ENCODE results near the gene GUCD1. TPM values are rescaled to one million over a fixed set of nuclear protein-coding genes. Genes with fewer than 3 reads are reported as not detected.

The GUCD1 gene
- total and polyA plus RNA-seq, 2 of the 13 experiments (the other 11 are each of a cell fraction or from before 2014, with no cell fraction given): 128 to 245 TPM

- TF ChIP-seq AKNA (CRISPR knock-in tag; IDR thresholded peaks at IDR 0.05; ENCODE audit: borderline replicate concordance) (no peak), MED1 (CRISPR knock-in tag; IDR thresholded peaks at IDR 0.05) (peak; percentile 49), ZNF572 (CRISPR knock-in tag; IDR thresholded peaks at IDR 0.05) (no peak), NR2F6 (IDR thresholded peaks at IDR 0.05) (no peak), NR2F6 (CRISPR knock-in tag; IDR thresholded peaks at IDR 0.05) (no peak), NFKBIZ (CRISPR knock-in tag; IDR thresholded peaks at IDR 0.05) (no peak), NFE2 (CRISPR knock-in tag; IDR thresholded peaks at IDR 0.05) (no peak), RXRA (CRISPR knock-in tag; IDR thresholded peaks at IDR 0.05) (no peak), ATF2 (CRISPR knock-in tag; IDR thresholded peaks at IDR 0.05) (0 out of 2 replicates have a peak, but pooled peaks have one; percentile 30), SAP130 (CRISPR knock-in tag; IDR thresholded peaks at IDR 0.05; ENCODE audit: low read depth) (peak; percentile 27; the same call in 1 of the 2 replicates), CBX5 (CRISPR knock-in tag; IDR thresholded peaks at IDR 0.05; ENCODE audit: borderline replicate concordance) (no peak; the same call in 1 of the 2 replicates), ZMAT3 (CRISPR knock-in tag; conservative IDR thresholded peaks at IDR 0.05) (no peak), BORCS8-MEF2B (CRISPR knock-in tag; IDR thresholded peaks at IDR 0.05) (no peak), NR2F1 (CRISPR knock-in tag; IDR thresholded peaks at IDR 0.05) (no peak), SMARCC2 (IDR thresholded peaks at IDR 0.05) (no peak), KDM1A (CRISPR knock-in tag; IDR thresholded peaks at IDR 0.05) (no peak), ZNF850 (CRISPR knock-in tag; conservative IDR thresholded peaks at IDR 0.05) (no peak), REXO4 (CRISPR knock-in tag; IDR thresholded peaks at IDR 0.05; ENCODE audit: borderline replicate concordance) (no peak), ZNF292 (CRISPR knock-in tag; IDR thresholded peaks at IDR 0.05; ENCODE audit: borderline replicate concordance, low read depth) (peak; percentile 60; the same call in 1 of the 2 replicates), AKAP8 (CRISPR knock-in tag; IDR thresholded peaks at IDR 0.05) (no peak), JDP2 (CRISPR knock-in tag; IDR thresholded peaks at IDR 0.05; ENCODE audit: borderline replicate concordance) (no peak), ZC3H13 (CRISPR knock-in tag; IDR thresholded peaks at IDR 0.05) (no peak), ZFP36L2 (CRISPR knock-in tag; IDR thresholded peaks at IDR 0.05) (no peak), ZNF253 (CRISPR knock-in tag; IDR thresholded peaks at IDR 0.05; ENCODE audit: borderline replicate concordance) (no peak), HNF1B (CRISPR knock-in tag; IDR thresholded peaks at IDR 0.05) (0 out of 2 replicates have a peak, but pooled peaks have one; percentile 24), ZFX (CRISPR knock-in tag; IDR thresholded peaks at IDR 0.05; ENCODE audit: low read depth) (peak; percentile 62)
Measured at GRCh38 chr22:24500277-24500820, 54.6 kb downstream of the GUCD1 start (continued).
